Stimulated activated CD4-positive, alpha-beta T cell treated with anti-CD3 and anti-CD28 coated beads, Interleukin-12 subunit alpha, Interleukin-12 subunit beta, amount 100 ng/mL, for 48 hours (primary cell): Measurements from ENCODE around the gene CNNM4.
A peak's percentile ranks its signal among the peaks of the same experiment; 100 is the strongest.

ENCODE experiments used
- DNase-seq, 3 donors: peaks; one replicate each; pipeline ENCODE4 v3.0.0-alpha.2; 2020; ENCODE audit warnings: low read depth in 2 of 3, low spot score in 1 of 3

Gene CNNM4

DNA sequence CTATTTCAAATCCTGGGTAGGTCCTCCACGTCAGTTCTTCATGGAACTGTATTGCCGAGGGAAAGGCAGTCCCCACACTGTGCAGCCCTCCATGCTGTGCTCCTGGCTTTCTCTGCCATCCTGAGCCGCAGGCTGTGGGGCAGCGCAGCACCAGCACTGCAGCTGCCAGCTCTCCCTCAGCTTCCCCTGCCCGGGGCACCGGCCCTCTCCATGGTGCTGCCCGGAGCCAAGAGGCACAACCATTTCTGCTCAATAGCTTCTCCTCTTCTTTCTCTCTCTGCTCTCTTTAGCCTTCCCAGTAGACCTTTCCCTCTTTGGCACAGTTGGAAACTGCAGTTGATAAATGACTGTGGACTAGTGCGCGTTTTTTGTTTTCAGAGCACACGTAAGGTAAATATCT is 71.0 kb downstream of the CNNM4 start:
- no peak for DNase-seq

DNA sequence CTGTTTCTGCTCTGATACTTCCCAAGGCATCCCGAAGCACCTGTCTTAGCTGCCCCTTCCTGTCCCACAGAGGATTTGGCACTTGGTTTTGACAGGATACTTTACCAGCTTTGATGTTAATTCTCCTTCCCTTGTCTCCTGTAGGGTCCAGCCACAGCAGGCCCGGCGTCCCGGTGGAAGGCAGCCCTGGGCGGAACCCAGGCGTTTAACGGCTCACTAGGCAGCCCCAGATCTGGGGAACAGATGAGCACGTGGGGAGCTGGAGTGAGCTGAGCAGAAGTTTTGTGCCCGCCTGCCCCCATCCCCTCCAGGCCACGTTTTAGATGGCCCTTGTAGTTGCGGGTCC is 71.7 kb downstream of the CNNM4 start:
- no peak for DNase-seq

DNA sequence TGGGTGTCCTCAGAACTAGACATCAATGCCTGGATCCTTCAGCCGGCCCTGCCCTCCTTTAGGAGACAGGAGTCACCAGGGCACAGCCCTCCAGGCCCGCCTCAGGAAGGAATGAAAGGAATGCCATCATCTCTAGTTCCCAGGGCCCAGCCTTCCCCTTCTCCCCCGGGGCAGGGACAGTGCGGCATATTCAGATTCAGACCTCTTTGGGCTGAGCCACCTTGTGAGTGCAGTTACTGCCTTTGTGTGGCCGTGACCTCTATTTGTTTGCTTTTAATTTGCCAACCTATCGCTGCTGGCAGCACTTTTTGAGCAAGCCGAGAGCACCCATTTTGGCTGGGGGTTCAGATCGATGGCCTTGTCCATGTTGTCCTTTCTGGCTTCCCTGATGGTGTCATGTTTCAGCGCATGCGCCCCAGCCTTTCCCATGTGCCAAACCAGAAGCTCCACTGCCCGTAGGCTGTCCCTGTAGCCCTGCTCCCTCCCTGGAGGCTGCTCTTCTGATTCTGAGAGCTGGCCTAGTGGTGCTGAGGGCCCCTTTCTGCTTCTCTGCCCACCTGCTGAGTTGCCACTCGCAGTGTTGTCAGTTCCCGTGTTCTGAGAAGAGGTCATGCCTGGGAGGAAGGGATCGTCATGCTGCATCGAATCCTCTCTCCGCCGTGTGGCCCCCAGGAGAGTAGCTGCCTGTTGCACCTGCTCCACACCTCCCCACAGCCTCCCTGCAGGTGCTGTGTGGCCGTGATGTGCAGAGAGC is 72.2 kb downstream of the CNNM4 start:
- no peak for DNase-seq

DNA sequence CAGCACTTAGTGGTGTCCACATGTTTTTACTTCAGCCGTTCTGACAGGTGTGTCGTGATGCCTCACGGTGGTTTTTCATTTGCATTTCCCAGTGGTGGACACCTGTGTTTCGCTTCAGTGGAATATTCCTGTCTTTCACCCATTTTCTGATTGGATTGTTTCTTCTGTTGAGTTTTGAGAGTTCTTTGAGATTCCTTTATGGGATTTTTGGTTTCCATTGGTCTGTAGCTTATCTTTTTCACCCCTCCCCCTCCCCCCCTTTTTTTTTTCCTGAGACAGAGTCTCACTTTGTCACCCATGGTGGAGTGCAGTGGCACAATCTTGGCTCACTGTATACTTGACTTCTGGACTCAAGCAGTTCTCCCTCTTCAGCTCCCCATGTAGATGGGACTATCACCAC is 75.1 kb downstream of the CNNM4 start:
- no peak for DNase-seq

DNA sequence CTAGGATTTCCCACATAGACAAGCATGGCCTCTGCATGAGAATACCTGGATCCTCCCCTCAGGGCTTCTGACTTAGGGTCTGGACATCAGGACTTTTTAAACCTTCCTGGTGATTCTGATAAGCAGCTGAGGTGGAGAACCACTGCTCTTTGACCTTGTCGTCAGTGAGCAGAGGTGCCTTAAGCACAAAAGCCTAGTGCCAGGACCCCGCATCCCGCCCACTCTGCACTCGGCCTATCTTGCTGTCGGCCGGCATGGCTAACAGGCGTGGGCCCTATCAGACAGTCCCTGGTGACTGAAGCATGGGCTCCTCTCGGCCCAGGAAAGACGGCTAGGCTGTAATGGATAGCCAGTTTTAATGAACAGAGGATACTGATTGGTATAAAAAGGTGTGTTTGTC is 76.9 kb downstream of the CNNM4 start:
- DNase-seq, result no peak

DNA sequence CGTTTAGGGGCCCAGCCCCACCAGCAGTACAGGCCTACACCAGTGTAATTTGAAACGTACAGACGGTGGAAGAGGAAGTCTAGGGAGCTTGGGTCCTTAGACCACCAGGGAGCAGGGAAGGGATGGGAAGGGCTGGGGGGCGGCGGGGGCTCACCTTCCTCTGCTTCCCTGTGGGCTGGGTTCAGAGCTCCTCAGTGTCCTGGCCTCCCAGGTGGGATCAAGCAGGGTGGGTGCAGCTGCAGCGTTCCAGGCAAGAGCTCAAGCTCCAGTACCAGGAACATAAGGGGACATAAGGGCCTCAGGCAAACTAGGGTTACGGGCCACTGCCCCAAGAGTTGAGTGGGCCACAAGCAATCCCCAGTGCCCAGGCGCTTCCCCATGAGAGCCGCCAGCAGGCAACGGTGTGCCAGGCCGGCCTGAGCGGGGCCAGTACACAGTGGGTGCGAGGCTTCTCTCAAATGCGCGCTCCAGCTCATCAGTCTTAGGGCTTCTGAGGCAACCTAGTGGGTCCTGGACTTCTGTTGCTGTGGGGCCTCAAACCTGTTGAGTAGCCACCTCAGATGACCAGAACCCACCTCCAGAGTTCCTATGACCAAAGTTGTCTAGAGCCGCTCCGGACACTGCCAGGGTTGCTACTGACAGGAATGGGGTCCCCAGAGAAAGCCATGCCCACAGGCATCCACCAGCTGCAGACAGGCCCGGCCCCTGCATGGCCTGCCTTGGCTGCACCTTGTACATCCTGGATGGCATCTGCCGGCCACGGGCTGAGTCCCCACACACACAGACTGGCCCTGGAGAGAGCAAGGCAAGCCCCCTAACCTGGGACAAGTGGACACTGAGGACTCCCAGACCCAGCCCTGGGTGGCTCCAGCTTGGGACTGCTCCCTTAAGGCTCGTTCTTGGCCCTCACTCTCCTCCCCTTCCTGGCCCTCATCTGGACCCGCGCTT is 77.9 kb downstream of the CNNM4 start:
- DNase-seq, result no peak

DNA sequence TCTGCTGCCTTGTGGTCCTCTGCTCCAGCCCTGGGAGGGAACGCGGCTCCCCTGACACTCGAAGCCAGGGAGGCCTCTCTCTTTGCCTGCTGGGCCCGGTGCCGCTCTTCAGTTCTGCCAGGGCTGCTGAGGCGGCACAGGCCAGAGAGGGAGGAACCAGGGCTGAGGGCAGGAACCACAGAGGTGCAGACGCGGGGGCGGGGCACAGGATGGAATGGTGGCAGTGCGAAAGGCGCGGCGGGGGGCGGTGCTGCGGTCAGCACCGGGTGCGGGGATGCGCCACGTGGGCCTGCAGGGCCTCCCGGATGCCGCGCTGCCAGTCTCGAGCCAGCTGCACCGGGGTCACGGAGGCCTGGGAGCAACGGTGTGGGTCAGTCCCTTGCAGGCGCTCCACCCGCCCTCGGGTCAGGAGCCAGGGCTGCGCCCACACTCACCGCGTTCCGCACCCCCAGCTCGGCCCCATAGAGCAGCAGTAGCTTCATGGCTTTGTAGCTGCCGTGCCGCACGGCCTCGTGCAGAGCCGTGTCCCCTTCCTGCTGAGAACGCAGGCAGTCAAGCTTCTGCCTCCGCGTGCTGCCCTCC is 78.7 kb downstream of the CNNM4 start:
- peak; percentile 51 to 75 (median 61) for DNase-seq

DNA sequence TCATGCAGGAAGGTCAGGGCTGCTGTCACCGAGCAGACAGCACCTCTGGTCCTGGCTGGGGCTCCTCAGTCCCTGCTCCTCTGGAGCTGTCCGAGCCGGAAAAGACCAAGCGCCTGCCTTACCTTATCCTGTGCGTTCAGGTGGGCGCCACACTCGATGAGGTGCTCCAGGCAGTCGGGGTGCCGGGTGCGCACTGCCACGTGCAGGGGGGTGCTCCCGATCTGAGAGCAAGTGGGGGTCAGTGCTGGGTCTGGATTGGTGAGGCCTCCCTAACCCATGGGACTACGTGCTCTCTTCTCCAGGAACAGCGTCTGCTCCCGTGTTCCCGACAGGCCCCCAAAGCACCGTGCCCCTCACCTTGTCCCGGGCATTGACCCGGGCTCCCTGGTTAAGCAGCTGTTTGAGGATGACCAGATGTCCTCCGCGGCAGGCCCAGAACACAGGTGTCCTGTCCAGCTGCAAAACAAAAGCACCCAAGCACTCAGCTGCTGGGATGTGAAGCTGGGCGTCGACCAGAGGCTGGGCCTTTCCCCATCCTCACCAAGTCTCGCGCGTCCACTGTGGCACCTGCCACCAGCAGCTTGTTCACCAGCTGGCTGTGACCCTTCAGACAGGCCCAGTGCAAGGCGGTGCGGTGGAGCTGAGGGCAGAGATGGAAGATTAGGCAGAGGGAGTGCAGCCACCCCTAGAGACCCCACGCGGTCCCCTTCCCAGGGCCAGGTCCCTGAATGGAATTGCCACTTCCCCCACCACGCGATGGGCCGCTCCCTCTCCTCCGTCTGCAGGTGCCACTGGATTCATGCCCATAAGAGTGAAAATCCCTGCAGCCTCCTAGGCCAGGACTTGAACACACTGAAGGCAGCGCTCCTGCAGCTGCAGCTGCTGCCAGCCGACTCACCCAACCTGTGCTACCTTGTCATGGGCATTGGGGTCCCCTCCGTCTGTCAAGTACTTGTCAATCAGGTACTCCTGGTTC is 79.5 kb downstream of the CNNM4 start:
- no peak for DNase-seq

DNA sequence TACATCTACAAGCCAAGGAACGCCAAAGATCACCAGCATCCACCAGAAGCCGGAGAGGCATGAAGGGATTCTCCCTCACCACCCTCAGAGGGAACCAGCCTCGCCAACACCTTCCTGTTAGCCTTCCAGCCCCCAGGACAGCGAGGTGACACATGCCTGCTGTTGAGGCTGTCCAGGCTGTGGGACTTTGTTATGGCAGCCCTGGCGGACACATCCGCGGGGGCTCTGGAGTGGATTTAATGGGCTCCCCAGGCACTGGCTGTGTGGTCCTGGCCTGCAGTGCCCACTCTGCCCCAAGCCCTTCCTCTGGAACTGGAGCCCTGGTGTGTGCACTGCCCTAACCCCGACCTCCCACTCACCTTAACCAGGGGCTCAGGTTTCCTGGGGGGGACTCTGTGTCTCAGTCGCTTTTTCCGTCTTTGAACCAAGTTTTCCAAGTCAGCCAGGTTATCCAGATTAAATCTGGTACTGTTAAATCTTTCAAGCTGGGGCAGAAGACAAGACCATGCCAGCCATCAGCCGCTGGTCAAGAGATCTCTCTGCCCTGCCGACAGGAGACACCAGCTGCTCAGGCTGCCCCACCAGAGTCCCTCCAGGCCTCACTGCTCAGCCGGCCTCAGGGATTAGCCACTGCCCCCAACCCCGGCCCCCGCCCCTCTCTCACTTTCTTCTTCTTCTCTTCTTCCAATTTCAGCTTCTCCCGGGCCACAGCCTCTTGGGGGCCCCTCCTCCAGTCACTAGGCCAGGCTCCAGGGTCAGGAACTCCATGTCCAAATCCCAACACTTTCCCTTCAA is 81.2 kb downstream of the CNNM4 start:
- no peak for DNase-seq

DNA sequence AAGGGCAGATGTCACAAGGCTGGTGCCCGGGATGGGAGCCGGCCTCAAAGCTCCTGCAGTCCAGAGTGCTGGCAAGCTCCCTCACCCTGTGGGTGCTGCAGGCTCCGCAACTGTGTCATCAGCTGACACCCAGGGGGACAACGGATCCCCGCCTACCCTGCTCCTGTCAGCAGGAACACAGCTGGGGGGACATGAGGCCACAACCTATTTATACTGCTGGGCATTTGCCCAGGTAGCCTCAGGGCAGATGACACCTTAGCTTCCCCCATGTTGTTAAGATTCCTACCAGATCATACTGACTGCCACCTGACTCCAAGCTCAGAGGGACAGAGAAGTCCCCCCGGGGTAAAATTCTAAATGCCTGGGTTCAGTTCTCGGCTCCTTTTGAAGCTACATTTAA is 81.9 kb downstream of the CNNM4 start:
- DNase-seq, result no peak

DNA sequence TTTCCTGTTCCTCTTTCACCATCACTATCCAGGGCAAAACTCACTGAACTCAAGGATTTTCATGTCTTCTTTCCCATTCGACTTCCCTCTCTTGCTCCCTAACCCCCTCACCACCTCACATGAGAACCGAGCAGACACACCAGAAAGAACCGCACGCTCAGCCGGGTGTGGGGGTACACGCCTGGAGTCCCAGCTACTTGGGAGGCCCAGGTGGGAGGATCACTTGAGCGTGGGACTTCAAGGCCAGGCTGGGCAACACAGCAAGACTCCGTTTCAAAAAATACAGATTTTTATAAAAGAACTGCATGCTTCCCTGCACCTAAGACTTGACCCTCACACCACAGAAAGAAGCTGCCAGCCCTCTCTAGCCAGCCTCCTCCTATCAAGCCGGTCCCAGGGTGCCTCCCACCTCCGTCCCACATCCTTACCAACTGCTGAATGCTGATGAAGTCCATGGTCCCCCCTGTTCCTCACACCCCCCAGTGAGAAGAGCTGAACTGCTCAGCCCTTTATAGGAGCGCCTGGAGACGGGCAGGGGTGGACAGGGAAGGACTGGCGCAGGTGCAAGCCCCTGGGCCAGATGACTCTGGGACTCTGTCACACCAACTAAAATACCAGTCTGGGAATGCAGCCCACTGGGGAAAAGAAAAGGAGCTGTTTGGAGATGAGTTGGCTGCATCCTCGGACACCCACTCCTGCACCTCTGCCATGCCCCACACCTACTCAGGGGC is 83.0 kb downstream of the CNNM4 start, which contains the start of gene ANKRD23:
TSS of gene ANKRD23 (minus strand) at position 484 of the 731 bp plus-strand sequence. CDS start at position 455, 29 bp downstream.
- DNase-seq, result no peak

DNA sequence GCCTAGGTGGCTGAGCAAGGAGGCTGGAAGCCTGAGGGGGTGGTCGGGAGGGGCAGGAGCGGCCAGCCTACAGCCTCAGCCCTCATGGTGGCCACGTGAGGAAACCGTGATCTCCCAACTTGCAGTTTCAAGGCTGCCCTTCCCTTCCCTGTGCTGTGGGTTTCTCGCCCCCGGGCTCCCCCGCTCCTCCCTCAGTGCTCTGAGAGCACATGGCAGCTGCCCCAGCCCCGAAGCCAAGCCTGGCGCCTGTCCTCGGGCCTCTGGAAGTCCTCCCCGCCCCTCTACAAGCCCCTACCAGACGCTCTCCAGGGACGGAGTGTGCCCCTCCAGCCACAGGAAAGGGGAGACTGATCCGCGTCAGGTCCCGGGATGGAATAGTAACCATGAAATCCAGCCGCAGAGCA is 83.7 kb downstream of the CNNM4 start:
- DNase-seq, result no peak

DNA sequence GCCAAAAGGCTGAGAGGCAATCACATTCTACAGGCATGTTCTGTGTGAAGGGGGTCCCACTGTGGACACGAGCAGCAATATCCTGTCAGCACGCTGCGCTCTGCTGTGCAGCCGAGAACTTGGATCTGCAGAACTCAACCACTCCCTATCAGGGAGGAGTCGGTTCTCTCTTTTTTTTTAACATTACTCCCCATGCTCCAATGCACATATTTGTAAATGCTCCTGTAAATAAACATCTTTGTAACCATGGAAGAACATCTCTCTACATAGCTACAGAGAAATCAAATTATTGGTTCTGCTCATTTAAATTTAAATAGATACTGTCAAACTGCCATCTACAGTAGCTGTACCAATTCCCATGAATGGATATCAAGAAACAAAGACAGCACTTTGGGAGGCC is 86.1 kb downstream of the CNNM4 start:
- no peak for DNase-seq

DNA sequence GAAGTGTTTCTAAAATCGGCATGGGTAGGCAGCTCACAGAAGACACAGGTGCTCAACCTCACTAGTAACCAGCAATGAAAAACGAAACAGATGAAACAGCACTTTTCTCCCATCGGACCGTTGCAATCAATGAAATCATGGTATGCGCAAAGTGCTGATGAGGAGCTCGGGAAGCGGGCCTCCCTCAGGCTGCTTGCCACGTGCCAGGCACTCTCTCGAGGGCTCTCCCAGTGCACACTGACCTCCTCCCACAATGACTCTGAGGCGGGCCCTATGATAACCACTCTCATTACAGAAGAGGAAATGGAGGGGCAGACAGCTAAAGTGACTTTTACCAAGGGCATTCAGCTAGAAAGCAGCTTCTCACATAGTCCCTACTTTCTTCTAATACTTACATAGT is 86.9 kb downstream of the CNNM4 start:
- DNase-seq, result no peak

DNA sequence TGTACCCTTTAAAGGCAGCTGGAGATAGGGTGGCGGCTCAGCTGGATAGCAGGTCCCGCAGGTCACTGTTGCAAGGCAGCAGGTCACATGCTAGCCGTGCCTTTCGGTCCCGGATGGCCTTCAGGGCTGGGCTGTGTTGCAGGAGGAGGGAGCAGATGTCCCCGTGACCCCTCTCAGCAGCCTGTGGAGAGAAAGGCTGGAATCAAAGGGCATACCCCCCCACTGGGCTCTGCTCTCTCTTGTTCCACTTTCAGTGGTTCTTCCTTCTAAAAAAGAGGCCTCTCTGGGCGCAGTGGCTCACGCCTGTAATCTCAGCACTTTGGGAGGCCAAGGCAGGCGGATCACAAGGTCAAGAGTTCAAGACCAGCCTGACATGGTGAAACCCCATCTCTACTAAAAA is 87.6 kb downstream of the CNNM4 start:
- DNase-seq, result no peak

DNA sequence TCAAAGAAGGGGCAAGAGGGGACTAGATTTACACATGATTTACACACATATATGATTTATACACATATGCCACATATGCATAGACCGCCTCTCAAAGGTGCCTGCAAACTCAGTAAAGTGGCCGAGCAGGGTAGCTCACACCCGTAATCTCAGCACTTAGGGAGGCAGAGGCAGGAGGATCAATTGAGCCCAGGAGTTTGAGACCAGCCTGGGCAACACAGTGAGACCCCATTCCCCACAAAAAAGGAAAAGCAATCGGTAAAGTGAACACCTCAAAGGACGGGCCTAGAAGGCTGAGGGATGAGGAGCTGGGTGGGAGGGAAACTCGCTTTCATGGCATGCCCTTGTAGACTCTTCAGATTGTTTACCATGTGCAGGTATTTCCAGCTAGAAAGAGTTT is 92.0 kb downstream of the CNNM4 start:
- no peak for DNase-seq

DNA sequence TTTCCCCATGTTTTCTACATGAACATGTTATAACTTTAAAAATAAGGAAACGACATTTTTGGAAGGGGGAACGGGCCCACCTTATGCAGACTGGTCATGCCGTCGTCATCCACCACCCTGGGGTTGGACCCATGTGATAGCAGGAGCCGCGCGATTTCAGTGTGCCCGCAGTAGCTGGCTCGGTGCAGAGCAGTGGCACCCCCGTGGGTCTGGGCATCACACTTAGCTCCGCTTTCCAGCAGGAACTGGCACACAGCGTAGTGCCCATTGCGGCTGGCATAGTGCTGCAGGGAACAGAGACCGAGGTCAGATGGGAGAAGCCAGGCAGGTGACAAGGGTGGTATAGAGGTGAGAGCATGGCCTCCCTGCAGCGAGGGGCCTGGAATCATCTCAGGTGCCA is 92.6 kb downstream of the CNNM4 start:
- no peak for DNase-seq

DNA sequence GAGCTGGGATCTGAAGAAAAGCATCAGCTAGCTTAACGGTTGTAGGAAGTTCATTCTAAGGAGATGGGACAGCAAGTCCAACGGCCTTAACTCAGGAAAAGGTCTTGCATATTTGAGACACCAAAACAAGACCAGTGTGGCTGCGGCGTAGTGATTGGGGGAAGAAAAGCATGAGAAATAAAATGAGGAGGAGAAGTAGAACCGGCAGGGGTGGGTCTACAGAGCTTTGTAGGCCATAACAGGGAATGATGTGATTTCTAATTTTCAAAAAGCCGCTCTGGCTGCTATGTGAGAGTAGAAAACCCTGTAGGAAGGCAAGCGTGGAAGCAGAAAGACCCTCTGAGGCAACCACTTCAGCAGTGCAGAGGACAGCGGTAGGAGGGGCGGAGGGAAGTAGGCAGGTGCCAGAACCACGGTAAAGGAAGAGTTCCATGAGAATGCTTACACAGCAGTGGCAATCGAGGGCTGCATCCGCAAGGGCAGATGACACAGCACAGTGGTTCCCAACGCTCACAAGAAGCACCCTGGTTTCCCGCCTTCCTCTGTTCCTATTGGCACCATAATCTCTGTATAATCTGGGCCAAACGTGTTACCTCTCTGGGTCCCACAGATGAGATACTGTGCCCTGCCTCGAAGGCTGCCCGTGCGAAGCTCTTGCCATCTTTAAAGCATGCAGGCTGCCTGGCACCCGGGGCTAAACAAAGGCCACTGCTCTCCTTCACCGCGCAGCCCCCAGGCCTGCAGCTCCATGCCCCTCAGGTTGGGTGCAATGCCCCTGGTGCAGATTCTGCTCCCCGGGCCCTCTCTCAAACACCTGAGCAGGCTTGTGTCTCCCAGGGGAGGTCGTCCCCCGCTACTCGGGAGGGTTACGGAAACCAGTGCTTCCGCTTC is 96.3 kb downstream of the CNNM4 start:
- DNase-seq, result peak in 1 of 3 donors; percentile 35
